Stromal cell of bone marrow (primary cell): ENCODE data around the gene DNAJB7.
"Not testable (repeated sequence)": the region's sequence is repeated elsewhere in the genome, so short reads cannot be mapped to it uniquely, and the experiment has no call there.

Experiments
- DNase-seq: peaks from one replicate; pipeline ENCODE4 v3.0.0-alpha.2; 2012; ENCODE audit warnings: low read depth

Gene DNAJB7

GRCh38 chr22:40862013-40862412, at the start of gene DNAJB7:
TSS of gene DNAJB7 (minus strand) at chr22:40862113. CDS start at chr22:40861994, 119 bp downstream.
- DNase-seq, result no peak

- DNase-seq, result no peak
These were observed 47.0 kb upstream of the DNAJB7 start for GRCh38 chr22:40908895-40909294.

- DNase-seq, result no peak
These were observed 42.2 kb upstream of the DNAJB7 start for GRCh38 chr22:40904101-40904500.

- DNase-seq, result peak; percentile 42
These were observed 37.0 kb upstream of the DNAJB7 start for GRCh38 chr22:40898850-40899357.

- no peak for DNase-seq
These were observed 32.5 kb upstream of the DNAJB7 start for GRCh38 chr22:40894417-40894816.

- DNase-seq, result no peak
These were observed 29.0 kb upstream of the DNAJB7 start for GRCh38 chr22:40890881-40891280.

GRCh38 chr22:40889116-40889515, 27.2 kb upstream of the DNAJB7 start:
- no peak for DNase-seq

- DNase-seq, result no peak
These were observed 17.0 kb upstream of the DNAJB7 start for GRCh38 chr22:40878922-40879321.

- DNase-seq, result no peak
These were observed 15.6 kb upstream of the DNAJB7 start for GRCh38 chr22:40877488-40877887.

GRCh38 chr22:40876907-40877306, 15.0 kb upstream of the DNAJB7 start:
- no peak for DNase-seq

- DNase-seq, result no peak
These were observed 13.2 kb upstream of the DNAJB7 start for GRCh38 chr22:40875111-40875510.

- no peak for DNase-seq
These were observed 12.1 kb upstream of the DNAJB7 start for GRCh38 chr22:40874016-40874415.

- DNase-seq, result not testable (repeated sequence)
These were observed 6.5 kb upstream of the DNAJB7 start for GRCh38 chr22:40868379-40868778.

GRCh38 chr22:40867109-40867508, 5.2 kb upstream of the DNAJB7 start:
- no peak for DNase-seq

- no peak for DNase-seq
These were observed 624 bp upstream of the DNAJB7 start for GRCh38 chr22:40862537-40862936.

GRCh38 chr22:40857309-40857855, 4.5 kb downstream of the DNAJB7 start:
- DNase-seq, result no peak

GRCh38 chr22:40856513-40857308, 5.2 kb downstream of the DNAJB7 start, which contains the start of the genes ST13 and XPNPEP3:
TSS of gene ST13 (minus strand) at chr22:40856639. CDS start at chr22:40856540, 99 bp downstream.
TSS of gene XPNPEP3 (plus strand) at chr22:40857148. CDS start at chr22:40857182, 34 bp downstream.
- peak; percentile 94 for DNase-seq

GRCh38 chr22:40855979-40856512, 5.9 kb downstream of the DNAJB7 start:
- no peak for DNase-seq

- peak; percentile 28 for DNase-seq
These were observed 6.6 kb downstream of the DNAJB7 start for GRCh38 chr22:40855071-40855978.

GRCh38 chr22:40853961-40854360, 8.0 kb downstream of the DNAJB7 start:
- DNase-seq, result no peak

- no peak for DNase-seq
These were observed 8.6 kb downstream of the DNAJB7 start for GRCh38 chr22:40853333-40853732.

GRCh38 chr22:40845816-40846215, 16.1 kb downstream of the DNAJB7 start:
- DNase-seq, result not testable (repeated sequence)
